IMR-90 (cell line): Measurements from ENCODE around the gene TTLL7.

Experiments
- CHD1 ChIP-seq: IDR thresholded peaks from 2 replicates; pipeline ENCODE4 v1.6.1; 2012; ENCODE audit warnings: low read depth, low read length, improper control_type of control experiment
- CTCF ChIP-seq: conservative IDR thresholded peaks from 2 replicates; pipeline ENCODE4 v1.5.1; 2012; ENCODE audit warnings: mild to moderate bottlenecking, low read depth, low read length, improper control_type of control experiment
- FOS ChIP-seq: fragments of 150-350 bp; IDR thresholded peaks from 2 replicates; pipeline ENCODE4 v1.6.1; 2016; ENCODE audit warnings: low read depth, low read length
- MXI1 ChIP-seq: IDR thresholded peaks from 2 replicates; pipeline ENCODE4 v1.6.1; 2012; ENCODE audit warnings: low read depth, mild to moderate bottlenecking, low read length, moderate library complexity, borderline replicate concordance
- NFE2L2 ChIP-seq: fragments of 150-350 bp; IDR thresholded peaks from 2 replicates; pipeline ENCODE4 v1.6.1; 2016; ENCODE audit warnings: low read depth, mild to moderate bottlenecking, low read length
- POLR2A ChIP-seq: IDR thresholded peaks from 2 replicates; pipeline ENCODE4 v1.6.1; 2012; ENCODE audit warnings: mild to moderate bottlenecking, low read depth, low read length
- RAD21 ChIP-seq: IDR thresholded peaks from 2 replicates; pipeline ENCODE4 v1.6.1; 2012; ENCODE audit warnings: low read length, improper control_type of control experiment
- RCOR1 ChIP-seq: IDR thresholded peaks from 2 replicates; pipeline ENCODE4 v1.6.1; 2012; ENCODE audit warnings: mild to moderate bottlenecking, low read length, improper control_type of control experiment; ENCODE audit not compliant: insufficient replicate concordance
- USF2 ChIP-seq: fragments of 150-350 bp; IDR thresholded peaks from 2 replicates; pipeline ENCODE4 v1.6.1; 2017; ENCODE audit warnings: mild to moderate bottlenecking, antibody characterized with exemption, low read length, low read depth

- no peak for TF ChIP-seq CTCF
- no peak for TF ChIP-seq POLR2A
- TF ChIP-seq MXI1 = no peak
- no peak for TF ChIP-seq FOS
- no peak for TF ChIP-seq USF2
- no peak for TF ChIP-seq NFE2L2
- TF ChIP-seq RAD21 = no peak
- TF ChIP-seq RCOR1 = no peak
- TF ChIP-seq CHD1 = no peak
Observed at GRCh38 chr1:83994111-83994510, 4.8 kb downstream of the TTLL7 start.
